Fibroblast of the aortic adventitia (primary cell): Measurements from ENCODE around the gene ZNF202. TPM values are rescaled to one million over a fixed set of nuclear protein-coding genes. Genes with fewer than 3 reads are reported as not detected.

ENCODE experiments used
- DNase-seq: peaks from one replicate; pipeline ENCODE4 v3.0.0-alpha.2; 2010; ENCODE audit warnings: low read depth
- H3K4me3 ChIP-seq: 2 replicates; pipeline ENCODE4 v1.5.1; 2011; ENCODE audit warnings: low read depth, mild to moderate bottlenecking, control low read depth, low read length, moderate library complexity
- total RNA-seq: library from RNA; depleted of rRNA; stranded (reverse); fragments of >200 nt; gene quantifications from 2 replicates; pipeline ENCODE4 v1.2.3, GENCODE V29; 2012; ENCODE audit warnings: low replicate concordance
- TF ChIP-seq, protein P1 (sequence below): IDR thresholded peaks from 2 replicates; pipeline ENCODE4 v1.5.1; 2011; ENCODE audit warnings: mild to moderate bottlenecking, low read length, control low read depth, inconsistent platforms; ENCODE audit not compliant: insufficient read depth

ZNF202 gene
- 2.5 and 6.6 TPM in 2 replicates for total RNA-seq

DNA sequence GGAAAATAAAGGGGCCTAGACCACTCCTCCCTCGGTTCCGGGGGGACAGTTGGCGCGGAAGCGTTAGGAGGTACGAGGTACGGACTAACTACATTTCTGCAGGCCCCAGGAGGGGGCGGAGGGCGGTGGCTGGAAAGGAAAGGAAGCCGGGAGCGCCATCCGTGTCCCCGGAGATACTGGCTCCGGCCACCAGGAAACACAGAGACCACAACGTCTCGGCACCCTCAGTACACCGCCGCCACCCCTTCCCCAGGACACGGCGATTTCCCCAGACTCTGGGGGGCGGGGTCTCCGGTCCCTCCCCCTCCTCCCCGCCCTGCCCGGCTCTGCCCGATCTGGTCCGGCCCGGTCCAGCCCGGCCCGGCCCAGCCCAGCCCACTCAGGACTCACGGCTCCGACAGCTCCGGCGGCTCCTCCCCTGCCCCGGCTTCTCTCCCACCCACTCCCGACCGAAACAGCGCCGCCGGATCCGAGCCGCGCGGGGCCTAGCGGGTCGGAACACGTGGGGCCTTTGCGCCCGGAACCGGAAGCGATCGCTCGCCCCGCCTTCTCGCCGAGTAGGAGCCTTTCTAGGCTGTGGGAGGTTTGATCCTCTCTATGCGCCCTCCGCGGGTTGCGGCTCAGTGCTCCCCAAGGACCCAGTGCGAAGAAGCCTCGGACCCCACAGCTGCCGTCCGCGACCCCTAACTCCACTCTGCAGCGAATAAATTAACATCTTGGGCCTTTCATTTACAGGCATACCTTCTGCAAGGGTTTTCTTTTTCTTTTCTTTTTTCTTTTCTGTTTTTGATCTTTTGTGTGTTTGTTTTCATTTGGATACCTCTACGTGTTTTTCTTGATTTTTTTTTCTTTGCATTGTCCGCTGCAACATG lies at the start of gene ZNF202:
Gene ZNF202, minus strand, starts transcription at position 502 of the 872 bp plus-strand sequence. CDS start 10,772 bp downstream, outside the sequence.
- TF ChIP-seq, protein P1, sequence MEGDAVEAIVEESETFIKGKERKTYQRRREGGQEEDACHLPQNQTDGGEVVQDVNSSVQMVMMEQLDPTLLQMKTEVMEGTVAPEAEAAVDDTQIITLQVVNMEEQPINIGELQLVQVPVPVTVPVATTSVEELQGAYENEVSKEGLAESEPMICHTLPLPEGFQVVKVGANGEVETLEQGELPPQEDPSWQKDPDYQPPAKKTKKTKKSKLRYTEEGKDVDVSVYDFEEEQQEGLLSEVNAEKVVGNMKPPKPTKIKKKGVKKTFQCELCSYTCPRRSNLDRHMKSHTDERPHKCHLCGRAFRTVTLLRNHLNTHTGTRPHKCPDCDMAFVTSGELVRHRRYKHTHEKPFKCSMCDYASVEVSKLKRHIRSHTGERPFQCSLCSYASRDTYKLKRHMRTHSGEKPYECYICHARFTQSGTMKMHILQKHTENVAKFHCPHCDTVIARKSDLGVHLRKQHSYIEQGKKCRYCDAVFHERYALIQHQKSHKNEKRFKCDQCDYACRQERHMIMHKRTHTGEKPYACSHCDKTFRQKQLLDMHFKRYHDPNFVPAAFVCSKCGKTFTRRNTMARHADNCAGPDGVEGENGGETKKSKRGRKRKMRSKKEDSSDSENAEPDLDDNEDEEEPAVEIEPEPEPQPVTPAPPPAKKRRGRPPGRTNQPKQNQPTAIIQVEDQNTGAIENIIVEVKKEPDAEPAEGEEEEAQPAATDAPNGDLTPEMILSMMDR, result peak; percentile 27

DNA sequence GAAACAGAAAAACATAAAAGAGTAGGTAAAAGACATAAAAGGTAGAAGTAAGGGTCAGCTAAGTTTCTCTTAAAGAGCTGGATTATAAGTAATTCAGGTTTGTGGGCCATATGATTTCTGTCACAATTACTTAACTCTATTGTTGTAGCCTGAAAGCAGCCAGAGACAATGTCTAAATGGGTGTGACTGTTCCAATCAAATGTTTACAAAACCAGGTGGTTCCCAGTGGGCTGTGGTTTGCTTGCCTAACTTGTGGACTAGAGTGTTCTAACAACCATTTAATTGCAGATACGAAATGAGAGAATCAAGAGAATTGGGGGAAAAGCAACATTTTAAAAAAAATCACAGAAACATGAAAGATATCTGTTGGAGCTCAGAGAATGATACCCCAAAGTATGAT lies 42.1 kb upstream of the ZNF202 start:
- H3K4me3 ChIP-seq, result no peak overlapping the region
- DNase-seq, result no peak
- TF ChIP-seq, protein P1, result no peak

More for the DNA sequence above, at the start of gene ZNF202:
- H3K4me3 ChIP-seq, result peak within 1 kb of the TSS; percentile 83
- DNase-seq, result peak; percentile 88

DNA sequence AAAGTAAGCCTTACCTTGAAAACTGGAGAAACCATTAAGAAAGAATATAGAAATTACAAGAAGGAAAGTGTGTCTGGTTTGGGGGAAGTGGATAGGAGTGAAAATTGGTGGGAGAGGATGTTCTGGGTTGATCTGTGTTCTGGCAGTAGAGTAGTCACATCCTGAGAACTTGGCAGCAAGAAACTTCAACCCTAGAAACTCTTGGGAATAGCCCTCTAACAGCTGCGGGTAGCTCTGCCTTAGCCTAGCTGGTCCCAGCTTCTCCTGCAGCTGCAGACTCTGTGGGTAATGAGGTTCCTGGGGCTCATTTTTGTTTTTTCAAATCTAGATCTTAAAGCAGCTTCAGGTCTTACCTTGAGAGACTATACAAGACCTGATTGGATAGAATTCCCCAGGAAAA lies 37.1 kb upstream of the ZNF202 start:
- no peak overlapping the region for H3K4me3 ChIP-seq
- TF ChIP-seq, protein P1, result no peak
- no peak for DNase-seq

DNA sequence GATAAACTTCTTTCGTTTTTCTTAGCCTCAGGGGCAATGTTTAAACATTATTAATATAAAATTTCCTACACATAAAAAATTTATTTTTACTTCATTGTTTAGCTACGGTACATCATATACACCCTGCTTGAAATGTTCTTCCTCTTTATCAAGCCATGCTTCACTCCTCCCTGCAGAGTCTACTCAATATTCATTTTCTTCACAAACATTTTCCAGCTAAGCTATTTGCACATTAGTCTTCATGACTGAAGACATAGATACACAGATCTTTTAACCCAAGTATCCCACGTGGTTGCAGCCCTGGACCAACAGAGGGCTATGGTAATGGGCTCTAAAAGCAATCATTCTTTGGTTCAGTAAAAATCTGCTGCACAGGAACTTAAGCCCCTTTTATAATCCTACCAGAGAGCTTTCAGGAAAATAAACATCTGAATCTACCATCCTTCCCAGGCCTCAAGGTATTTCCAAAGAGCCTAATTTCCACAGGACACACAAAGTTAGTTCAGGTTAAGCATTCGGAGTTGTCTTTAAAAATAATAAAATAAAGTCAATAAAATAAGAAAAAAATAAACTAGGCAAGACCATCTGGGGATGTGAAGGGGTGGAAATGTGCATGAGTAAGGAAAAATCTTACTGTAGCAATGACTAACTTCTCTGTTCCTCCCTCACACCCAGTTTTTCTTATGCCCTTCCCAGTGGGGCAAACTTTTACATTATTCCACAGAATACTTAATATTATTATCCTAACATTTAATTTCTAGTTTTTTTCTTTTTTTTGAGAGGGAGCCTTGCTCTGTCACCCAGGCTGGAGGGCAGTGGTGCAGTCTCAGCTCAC lies 34.5 kb upstream of the ZNF202 start:
- no peak overlapping the region for H3K4me3 ChIP-seq
- no peak for DNase-seq
- TF ChIP-seq, protein P1, result no peak

DNA sequence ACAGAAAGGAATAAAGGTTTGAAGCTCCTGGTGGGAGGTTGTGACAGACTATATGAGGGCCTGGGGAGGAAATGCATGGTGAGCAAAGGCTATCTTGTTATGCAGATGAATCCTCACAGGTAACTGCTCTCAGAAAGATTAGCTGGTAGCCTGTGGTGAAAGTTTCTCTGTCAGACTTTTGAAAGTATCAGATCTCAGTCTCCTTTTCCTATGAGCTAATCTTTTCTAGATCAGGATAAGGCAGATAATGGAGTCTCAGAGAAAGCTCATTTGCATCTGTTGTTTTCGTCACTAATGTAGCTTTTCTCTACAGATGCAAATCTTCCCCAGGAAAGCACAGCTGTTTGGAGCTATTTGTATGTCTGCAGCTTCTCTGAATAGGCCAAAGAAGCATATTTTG lies 33.8 kb upstream of the ZNF202 start:
- H3K4me3 ChIP-seq, result no peak overlapping the region
- TF ChIP-seq, protein P1, result no peak
- DNase-seq, result no peak

DNA sequence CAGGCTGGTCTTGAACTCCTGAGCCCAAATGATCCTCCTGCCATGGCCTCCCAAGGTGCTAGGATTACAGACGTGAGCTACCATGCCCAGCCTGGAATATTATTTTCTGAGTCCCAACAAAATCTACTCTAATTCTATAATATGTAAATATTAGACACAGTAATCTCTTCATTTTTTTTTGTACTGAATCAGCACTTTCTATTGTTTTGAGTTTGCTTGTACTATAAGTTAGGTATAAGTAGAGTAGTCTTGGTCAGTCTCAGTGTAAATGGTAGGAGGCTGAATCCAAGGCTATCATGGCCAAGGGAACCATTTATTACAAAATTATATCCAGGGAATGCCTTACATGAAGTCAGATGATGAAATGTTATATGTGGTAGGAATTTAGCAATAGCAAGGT lies 32.5 kb upstream of the ZNF202 start:
- TF ChIP-seq, protein P1, result no peak
- H3K4me3 ChIP-seq, result no peak overlapping the region
- no peak for DNase-seq
